Nucleus accumbens (tissue), 56 donors: ENCODE measurements around the gene GPR108.
"Not testable (repeated sequence)": the region's sequence is repeated elsewhere in the genome, so short reads cannot be mapped to it uniquely, and the experiment has no call there.

Experiments used
- DNase-seq, 56 donors: peaks; one replicate each; lab custom pipeline; 2025; lab: John Stamatoyannopoulos, UW

The GPR108 gene

DNA sequence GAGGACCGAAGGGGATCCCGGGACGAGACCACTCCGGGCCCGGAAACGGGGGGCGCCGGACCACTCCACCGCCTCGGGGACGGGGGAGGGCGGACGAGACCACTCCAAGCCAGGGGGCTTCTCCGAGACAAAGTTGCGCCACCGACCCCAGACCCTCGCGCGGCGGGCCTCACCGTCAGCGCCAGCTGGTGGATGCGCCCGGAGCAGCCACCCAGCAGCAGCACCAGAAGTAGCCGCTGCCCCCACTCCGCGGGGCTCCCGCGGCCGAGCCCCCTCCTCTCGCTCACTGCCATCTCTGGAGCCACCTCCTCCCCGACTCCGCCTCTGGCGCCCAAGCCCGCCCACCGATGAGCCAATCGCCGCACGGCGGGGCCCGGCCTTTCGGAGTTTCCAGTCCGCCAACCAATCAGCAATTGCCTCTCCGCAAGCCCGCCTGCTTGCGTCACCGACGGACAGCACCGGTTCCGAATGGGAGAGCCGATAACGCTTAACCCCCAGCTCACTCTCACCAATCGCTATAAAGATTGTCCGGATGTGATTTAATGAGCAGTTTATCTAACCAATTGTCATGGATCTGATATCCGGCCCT, at the start of gene GPR108:
Gene GPR108, minus strand, starts transcription at position 297 of the 589 bp plus-strand sequence. Its CDS starts 4 bp downstream, at position 293.
- DNase-seq = peak; percentile 95 to 100 (median 99)

- no peak for DNase-seq
Measured at GRCh38 chr19:6779206-6779605, 41.8 kb upstream of the GPR108 start.

DNA sequence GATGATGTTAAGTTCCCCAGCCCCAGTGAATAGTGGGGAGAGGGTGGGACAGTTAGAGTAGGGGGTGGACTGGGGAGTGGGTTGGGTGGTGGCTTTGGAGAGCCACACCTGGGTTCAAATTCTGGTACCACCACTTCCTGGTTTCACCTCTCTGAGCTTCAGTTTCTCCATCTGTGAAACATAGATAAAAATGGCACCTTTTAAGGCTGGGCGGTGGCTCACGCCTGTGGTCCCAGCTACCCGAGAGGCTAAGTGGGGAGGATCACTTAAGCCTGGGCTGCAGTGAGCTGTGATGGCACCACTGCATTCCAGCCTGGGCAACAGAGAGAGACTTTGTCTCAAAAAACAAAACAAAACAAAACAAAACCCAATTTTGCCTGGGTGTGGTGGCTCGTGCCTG, 41.0 kb upstream of the GPR108 start:
- DNase-seq = no peak

DNA sequence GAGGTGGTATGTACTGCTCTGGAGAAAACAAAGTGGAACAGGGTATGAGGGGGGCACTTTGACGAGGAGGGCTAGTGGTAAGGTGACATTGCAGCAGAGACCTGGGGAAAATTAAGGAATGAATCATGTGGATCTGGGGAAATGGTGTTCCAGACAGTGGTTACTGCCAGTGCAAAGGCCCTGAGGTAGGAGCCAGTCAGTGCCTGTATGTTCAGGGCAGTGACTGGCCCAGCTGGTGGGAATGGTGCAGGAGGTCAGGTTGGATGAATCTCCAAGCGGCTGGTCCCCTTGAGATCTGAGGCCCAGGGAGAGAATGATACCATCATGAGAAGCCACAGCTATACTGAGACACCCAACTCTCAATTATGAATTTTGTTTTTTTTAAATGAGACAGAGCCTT, 40.1 kb upstream of the GPR108 start:
- DNase-seq = no peak

GRCh38 chr19:6776999-6777398, 39.6 kb upstream of the GPR108 start:
- no peak for DNase-seq

DNA sequence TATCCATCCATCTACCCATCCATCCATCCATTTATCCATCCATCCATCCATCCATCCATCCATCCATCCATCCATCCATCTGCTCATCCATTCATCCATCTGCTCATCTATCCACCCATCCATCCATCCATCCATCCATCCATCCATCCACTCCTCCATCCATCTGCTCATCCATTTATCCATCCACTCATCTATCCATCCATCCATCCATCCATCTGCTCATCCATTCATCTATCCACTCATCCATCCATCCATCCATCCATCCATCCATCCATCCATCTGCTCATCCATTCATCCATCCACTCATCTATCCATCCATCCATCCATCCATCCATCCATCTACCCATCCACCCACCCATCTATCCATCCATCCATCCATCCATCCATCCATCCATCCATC, 38.7 kb upstream of the GPR108 start:
- DNase-seq = not testable (repeated sequence)

- DNase-seq = no peak
Measured at GRCh38 chr19:6774821-6775707, 37.7 kb upstream of the GPR108 start.

DNA sequence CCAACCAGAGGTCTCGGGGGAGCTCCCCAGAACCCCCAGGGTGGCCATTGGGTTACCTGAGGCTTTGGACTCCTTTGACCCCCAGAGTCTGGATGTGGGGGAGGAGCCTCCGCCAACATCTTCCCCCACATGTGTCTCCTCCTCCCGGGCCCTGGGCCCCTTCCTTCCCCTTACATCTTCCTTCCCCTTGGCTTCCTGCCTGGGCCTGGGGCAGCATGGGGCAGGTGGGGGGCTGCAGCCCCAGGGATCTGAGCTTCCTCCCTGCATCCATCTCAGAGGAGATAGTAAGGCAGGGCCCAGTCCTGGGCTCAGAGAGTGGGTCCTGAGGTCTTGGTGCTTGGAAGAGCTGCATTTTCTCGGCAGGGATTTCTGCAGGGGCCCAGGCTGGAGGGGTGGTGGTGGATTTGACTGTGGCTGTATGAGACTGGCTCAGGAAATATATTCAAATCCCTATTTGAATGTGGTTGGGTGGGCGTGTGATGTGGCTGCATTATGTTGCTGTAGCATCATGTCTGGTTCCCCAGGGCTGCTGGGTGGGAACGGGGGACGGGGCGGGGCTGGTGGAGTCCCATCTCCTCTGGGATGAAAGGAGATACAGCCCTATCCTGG, 36.0 kb upstream of the GPR108 start:
- DNase-seq = peak in 11 of 56 donors; percentile 3 to 34 (median 8)

GRCh38 chr19:6772866-6773322, 35.5 kb upstream of the GPR108 start:
- DNase-seq = no peak

- DNase-seq = peak in 13 of 56 donors; percentile 6 to 43 (median 15)
Measured at GRCh38 chr19:6772028-6772865, 34.9 kb upstream of the GPR108 start, which contains the start of gene VAV1. Gene VAV1 (plus strand): TSS chr19:6772708. CDS start chr19:6772808, 100 bp downstream.

GRCh38 chr19:6771648-6772027, 34.3 kb upstream of the GPR108 start:
- not testable (repeated sequence) for DNase-seq

GRCh38 chr19:6769006-6769619, 31.7 kb upstream of the GPR108 start:
- no peak for DNase-seq

- DNase-seq = no peak
Measured at GRCh38 chr19:6768236-6768785, 30.9 kb upstream of the GPR108 start.

GRCh38 chr19:6767357-6768235, 30.2 kb upstream of the GPR108 start, which contains the start of gene SH2D3A:
Gene SH2D3A (minus strand): TSS chr19:6767435. CDS start chr19:6763748, 3,687 bp downstream.
- DNase-seq = peak in 5 of 56 donors; percentile 12 to 24 (median 19)

GRCh38 chr19:6767081-6767356, 29.6 kb upstream of the GPR108 start:
- no peak for DNase-seq

- no peak for DNase-seq
Measured at GRCh38 chr19:6766357-6767080, 29.1 kb upstream of the GPR108 start.

DNA sequence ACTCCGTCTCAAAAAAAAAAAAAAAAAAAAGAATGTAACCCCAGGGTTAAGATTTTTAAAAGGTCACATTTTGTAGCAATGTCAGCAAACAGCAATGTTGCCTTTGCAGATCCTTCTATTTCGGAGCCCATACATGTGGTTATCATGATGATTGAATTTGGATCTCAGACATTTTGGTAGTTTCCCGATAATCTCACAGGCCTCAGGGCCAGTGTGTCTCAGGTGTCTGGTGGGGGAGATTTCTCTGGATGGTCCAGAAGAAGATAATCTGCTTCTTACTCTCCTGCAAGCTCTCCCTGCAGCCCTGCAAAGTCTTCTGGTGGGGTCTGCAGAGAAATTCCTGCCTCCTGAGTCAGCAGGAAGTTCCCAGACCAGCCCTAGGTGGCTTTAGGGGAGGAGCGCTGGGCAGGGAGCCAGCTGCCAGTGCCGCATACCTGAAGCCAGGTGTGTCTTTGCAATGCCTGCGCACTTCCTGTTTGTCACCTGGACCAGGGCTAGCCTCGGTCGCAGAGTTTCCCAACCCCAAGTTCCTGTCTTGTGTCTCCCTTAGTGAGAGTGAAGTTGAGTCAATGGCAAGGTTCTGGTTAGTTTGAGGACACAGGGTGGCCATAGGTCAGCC, 28.5 kb upstream of the GPR108 start:
- DNase-seq = no peak
